ENCODE results near the gene TNFSF10.

The TNFSF10 gene

DNA sequence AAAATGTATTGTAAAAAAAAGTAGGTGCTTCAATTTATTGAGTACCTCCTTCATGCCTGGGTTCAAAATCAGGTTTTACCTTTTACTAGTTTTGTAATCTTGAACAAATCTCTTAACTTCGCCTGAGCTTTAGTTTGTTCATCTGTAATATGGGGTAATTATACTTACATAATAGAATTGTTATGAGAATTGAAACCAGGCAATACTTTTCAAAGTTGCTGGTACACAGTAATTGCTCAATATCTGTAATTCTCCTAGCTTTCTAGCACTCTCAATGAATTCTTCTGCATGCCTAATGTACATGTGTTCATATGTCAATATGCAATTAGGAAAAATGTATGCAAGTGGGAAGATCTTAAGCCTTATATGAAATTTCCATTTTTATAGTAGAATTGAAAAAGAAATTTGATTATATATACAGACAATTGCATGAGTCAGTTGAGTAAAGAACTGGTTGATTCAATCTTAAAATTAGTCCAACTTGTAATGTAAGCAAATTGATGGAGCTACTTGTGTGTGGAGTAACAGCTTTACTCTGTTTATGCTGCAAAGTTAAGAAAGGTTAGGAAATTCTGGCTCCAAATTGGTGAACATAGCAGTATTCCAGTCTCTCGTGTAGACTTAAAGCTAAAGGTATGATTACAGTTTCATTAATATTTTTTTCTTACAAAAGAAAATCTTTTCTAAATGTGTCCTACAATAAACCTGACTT, 4.1 kb downstream of the TNFSF10 start:
- no peak for DNase-seq (ENCODE audit: low read depth in 3 of 3, low spot score in 1 of 3)

DNA sequence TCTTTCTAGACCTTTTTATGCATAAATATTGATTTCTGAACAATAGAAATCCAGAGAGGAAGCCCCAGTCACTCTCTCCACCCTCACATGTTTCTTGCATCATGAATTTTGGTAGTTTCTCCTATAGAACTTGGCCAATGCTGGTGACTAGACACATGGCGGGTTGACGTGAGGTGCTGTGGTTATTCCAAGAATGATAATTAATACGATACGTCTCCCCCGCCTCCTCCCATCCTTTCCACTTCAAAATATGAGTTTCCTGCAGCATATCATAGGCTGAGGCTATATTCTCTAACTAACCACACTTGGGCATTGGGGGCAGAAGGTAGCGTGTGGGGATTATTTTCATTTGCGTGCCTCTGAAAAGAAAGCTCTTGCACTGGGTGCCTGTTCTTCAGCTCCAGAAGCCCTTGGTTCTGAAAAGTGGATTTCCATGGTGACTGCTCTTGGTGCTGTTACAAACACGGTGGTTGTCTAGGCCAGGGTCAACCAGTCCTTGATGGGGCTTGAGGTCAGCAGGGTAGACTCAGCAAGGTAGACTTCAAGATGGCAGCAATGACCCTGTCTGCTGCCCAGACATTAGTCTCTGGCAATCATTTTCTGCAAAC, 5.3 kb downstream of the TNFSF10 start:
- DNase-seq (ENCODE audit: low read depth in 3 of 3, low spot score in 1 of 3): no peak

DNA sequence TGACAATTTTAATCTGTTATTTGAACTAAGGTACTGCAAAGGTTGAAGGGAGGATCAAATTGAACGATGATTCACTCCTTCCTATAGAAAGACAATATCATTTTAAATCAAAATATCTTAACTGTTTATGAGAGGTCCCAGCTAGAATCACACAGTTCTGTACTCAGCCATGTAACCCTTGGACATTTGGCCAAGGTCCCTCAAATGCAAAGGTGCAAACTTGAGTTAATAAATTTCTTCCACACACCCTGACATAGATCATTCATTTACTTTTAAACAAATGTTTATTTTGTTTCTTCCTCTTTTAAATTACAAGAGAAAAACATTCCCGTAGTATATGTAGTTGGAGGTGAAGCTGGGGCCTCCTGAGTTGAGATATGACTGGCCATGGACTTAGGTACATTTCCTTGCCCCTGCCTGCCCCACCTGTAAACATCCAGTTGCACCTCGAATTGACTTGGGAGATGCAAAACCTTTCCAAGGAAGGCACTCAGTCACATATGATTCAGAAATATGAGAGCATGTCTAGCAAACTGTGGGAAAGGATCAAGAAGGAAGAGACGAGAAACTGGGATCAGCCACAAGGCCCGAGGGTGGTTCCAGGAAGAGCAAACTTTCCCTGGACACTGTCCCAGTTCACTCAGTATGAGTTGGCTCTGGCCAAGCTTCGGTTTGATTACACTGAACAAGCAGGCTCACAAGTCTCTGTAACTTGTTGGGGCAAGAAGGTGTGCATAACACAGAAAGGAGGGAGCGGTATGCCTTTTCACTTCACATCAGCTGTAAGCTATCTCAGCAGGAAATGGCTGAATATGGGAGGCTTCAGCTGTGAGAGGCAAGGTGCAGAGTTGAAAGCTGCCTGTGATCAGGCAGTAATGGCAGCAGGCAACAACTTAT, 6.7 kb downstream of the TNFSF10 start:
- DNase-seq (ENCODE audit: low read depth in 3 of 3, low spot score in 1 of 3): no peak

DNA sequence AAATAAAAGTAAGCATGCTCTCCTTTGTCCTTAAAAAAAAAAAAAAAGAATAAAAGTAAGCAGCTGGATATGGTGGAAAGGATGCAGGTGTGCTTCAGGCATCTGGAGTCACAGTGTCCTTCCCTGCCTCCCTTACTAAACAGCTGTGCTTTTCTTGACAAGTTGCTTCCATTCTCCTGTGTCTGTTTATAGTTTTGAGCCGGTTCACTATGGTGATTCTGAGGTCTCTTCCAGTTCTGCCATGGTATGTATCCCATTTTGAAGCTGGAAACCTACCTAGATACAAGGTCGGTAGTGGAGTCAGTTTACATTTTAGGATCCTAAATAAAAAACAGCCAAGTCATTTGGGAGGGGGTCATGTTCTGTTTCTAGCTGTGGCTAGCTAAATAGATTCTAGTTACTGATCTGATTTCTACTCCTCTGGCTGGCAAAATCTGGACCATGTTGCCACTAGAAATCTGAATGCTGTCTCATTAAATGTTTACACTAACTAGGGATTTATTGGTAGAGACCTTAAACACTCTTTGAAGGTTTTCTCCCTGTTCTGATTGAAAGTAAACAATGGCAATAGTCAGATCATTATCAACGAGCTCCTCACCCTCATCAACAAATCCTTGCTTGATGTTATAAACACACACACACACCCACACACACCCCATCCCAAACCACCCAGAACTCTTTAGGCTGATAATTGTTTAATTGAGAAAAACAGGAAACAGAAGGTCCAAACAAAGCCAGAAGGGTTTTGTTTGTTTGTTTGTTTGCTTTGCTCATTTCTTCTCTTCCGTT, 7.9 kb downstream of the TNFSF10 start:
- DNase-seq (ENCODE audit: low read depth in 3 of 3, low spot score in 1 of 3): no peak

DNA sequence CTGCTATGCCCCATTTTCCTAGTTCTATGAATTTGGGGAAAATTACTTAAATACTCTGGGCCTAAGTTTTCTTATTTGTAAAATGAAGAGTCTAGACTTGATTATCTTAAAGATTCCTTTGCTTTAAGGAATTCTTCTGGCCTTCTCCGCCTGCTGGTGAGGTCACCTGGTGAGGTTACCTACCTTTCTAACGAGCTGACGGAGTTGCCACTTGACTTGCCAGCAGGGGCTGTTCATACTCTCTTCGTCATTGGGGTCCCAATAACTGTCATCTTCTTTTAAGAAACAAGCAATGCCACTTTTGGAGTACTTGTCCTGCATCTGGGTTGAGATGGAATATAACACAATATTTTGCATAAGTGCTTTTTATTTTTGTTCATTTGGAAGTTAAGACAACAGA, 8.6 kb downstream of the TNFSF10 start:
- no peak for DNase-seq (ENCODE audit: low read depth in 3 of 3, low spot score in 1 of 3)

DNA sequence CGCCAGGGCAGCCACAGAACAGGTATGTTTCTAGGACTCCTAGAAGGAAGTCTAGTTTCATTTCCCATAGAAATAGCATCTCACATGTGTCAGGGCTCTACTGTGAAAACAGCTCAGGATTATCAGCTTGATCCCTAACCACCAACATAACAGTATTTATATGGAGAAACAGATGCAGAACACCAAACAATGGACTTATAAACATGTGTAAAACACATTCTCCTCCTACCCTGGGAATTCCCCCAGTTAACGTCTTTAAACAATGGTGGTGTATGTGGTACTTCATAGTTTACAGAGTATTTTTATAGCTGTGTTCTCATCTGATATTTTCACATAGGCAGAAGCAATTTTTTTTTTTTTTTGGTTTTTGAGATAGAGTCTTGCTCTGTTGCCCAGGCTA, 9.7 kb downstream of the TNFSF10 start:
- no peak for DNase-seq (ENCODE audit: low read depth in 3 of 3, low spot score in 1 of 3)

DNA sequence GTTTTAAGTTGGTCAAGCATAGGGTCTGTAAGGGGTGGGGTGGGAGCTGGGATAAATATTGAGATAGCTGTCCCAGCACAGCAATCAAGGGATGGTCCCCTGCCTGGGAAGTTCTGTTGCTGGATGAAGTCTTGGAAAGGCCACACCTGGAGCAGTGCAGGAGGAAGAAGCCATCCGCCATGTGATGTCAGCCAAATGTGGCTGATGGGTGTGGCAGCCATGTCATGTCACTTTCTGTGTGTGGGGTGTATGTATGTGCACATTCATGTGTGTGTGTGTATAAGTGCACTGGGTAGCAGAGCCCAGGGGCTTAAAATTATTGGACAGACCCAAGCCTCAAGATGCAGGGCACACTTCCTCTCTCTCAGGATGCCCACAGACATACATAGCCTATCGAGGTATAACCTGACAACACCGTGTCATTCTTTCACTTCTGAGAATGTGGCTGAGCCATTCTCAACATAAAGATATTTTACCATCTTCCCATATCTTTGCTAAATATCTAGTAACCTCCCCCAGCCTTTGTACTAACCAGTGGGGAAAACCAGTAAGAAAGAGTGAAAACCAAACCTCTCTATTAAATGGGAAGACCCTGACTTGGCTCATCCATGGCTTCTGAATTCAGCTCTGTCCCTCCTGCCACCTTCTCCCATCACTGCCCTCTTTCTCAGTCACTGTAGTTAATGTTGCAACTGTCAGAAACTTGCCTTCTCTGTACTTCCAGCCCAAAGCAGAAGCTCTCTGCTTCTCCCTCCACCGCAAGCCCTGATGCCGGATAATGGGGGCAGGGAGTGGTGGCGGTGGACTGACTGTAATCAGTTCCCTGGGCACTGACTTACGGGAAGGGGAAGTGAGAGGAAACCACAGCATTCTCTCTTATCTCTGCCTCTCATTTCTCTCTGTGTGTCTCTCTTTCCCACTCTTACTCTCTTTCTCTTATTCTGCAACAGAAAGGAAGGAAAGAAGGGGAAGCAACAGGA, 11.2 kb downstream of the TNFSF10 start:
- no peak for DNase-seq (ENCODE audit: low read depth in 3 of 3, low spot score in 1 of 3)

DNA sequence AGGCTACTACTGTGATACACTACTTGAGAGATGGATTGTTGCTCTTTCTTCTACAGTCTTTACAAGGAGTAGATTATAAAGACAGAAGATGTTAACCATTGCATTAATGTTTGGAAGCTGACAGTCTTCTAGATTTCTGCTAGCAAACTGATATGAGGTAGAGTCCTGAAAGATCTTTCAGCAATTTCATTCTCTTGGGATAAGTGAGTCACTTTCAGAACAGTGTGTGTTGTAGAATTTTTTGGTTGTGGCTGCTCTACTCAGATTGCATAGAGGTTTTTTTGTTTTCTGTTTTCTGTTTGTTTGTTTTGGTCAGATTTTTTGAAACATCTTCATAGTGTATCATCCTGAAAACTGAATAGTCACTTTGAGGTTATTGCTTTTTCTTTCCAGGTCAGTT, 17.1 kb downstream of the TNFSF10 start:
- no peak for DNase-seq (ENCODE audit: low read depth in 3 of 3, low spot score in 1 of 3)

DNA sequence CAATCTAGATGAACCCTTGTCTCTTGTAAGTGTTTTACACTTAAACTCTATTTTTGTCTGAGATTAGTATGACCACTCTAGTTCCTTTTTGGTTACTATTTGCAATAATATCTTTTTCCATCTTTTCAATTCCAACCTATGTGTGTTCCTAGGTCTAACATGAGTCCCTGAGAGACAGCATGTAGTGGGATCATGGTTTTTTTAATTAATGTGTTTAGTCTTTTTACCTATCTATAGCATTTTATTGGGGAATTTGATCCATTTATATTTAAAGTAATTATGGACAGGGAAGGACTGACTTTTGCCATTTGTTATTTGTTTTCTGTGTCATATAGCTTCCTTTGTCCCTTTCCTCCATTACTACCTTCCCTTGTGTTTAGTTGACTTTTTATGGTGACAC, 21.7 kb downstream of the TNFSF10 start:
- DNase-seq (ENCODE audit: low read depth in 3 of 3, low spot score in 1 of 3): no peak

DNA sequence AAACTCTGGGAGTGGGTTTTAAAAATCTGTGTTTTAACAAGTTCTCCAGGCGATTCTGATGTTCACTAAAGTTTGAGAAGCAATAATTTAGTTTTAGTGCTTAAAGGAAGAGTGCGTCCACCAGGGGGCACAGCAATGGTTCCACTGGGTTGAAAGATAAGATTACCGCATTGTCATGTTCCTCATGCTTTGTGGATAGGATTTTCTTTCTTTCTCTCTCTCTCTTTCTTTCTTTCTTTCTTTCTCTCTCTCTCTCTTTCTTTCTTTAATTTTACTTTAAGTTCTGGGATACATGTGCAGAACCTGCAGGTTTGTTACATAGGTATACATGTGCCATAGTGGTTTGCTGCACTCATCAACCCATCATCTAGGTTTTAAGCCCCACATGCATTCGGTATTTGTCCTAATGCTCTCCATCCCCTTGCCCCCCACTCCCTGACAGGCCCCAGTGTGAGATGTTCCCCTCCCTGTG, 33.0 kb downstream of the TNFSF10 start:
- peak; percentile 53 to 73 (median 62) for DNase-seq (ENCODE audit: low read depth in 3 of 3, low spot score in 1 of 3)

DNA sequence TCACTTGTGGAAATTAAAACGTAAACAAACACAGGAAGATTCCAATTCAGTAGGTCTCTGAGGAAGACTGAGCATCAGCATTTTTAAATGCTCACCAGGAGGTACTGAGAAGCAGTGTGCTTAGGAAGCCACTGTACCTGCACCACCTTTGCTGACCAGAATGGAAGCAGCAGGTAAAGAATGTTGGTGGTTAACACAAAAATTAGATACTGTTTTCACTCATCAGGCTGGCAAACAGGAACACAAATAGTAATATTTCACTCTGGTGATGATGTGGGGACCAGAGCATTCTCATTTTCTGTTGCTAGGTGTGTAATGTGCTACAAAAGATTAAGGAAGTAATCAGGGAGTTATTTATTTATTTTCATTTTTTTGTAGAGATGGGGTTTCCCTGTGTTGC, 45.1 kb downstream of the TNFSF10 start:
- DNase-seq (ENCODE audit: low read depth in 3 of 3, low spot score in 1 of 3): no peak

DNA sequence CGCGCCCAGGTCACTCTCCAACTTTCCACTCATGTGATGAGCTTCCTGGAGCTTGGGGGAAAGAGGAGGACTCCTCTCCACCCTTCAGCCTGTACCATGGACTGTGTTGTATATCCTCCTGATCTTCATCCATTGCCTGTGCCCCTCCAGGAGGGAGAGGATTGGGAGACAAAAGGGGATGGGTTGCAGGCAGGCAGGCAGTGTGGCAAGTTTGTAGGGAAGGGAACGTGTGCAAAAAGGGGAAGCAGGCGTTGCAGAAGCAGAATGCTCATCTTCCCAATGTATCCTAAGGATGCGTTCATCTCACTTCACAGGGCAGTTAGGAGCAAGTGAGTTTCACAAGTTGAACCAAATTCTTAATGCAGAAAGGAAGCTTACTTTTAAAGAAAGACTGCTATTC, 46.9 kb downstream of the TNFSF10 start:
- DNase-seq (ENCODE audit: low read depth in 3 of 3, low spot score in 1 of 3): no peak

DNA sequence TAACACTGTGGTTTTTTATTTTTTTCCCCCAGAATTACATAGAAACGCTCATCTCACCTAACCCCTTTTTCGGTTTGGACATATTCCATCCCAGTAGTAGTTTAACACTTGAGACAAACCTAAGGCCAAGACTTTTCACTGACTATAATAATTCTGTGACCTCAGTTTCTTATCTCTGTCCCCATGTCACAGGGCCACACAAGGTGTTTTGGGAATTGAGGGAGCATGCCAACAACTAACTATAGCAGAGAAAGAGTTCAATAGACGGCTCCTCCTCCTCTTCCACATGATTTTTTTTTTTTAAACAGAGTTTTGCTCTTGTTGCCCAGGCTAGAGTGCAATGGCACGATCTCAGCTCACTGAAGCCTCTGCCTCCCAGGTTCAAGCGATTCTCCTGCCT, 47.5 kb downstream of the TNFSF10 start:
- DNase-seq (ENCODE audit: low read depth in 3 of 3, low spot score in 1 of 3): no peak

DNA sequence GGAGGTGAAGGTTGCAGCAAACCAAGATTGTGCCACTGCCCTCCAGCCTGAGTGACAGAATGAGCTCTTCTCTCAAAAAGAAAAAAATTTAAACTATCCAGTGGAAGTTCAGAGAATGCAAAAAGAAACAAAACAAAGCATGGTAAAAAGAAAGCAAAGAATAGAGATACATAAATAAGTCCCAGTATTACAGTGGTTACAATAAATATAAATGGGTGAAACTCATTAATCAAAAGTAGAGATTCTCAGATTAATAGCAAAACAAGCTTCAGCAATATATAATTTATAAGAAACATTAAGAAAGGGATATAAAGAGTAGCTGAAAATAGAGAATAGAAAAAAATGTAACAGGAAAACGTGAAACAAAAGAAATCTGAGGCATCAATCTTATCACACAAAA, 51.3 kb downstream of the TNFSF10 start:
- no peak for DNase-seq (ENCODE audit: low read depth in 3 of 3, low spot score in 1 of 3)

DNA sequence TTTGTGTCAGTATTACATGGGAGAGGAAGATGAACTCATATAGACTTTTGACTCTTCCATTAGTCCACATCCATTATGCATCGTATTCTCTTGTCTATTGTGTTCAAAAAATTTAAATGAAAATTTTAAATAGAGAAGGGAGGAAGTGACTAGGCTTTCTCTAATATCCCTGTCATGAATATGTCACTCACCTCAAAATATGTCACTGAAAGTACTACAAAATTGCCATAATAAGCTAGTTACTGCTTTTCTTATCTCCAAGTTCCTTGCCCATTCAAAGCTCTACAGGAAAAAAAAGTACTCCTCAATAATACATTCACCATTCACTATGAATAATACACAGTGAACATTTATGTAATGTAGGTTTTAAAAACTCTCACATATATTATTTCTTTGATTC, 52.6 kb downstream of the TNFSF10 start:
- DNase-seq (ENCODE audit: low read depth in 3 of 3, low spot score in 1 of 3): no peak

DNA sequence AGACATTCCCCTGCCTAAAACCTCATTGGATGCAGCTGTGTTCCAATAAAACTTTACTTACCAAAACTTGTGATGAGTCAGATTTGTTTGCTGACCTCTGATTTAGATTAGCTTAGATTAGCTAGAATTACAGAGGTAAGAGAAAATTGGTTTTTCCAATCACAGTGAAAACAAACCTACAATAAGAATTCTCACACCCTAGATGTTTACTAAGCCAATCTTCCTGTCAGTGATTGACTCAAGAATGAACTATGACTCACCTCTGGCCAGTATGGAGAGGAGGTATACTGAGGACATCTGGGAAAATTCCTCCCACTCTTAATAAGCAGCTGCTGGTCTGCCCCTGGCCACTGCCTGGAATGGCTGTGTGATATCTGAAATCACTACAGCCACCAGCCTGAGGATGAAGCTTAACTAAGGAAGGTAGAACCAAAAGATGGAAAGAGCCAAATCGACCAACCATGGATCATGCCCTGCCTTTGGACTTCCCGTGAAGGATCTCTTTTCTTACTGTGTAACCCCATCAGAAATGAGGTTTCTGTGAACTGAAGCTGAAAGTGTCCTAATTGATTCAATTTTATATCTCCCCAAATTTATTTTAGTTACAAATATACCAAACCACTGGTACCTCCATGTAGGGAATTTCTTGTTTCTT, 55.9 kb downstream of the TNFSF10 start:
- DNase-seq (ENCODE audit: low read depth in 3 of 3, low spot score in 1 of 3): no peak

DNA sequence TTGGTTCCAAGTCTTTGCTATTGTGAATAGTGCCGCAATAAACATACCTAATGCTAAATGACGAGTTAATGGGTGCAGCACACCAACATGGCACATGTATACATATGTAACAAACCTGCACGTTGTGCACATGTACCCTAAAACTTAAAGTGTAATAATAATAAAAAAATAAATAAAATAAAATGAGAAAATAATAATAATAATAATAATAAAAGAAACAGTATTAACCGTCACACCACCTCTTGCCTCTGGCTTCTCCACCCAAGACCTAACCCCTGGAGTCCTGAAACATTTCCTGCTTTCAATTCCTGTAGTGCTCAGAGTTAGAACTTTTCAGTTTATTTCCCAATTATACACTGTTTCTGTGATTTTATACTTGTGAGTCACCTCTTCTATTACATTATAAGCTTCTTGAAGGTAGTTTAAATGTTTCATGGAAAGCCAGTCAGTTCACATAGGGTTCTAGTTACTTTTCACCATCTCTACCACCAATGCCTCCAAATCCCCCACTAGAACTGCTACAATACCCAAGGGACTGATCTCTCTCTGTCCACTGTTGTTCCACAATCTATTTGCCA, 56.6 kb downstream of the TNFSF10 start:
- DNase-seq (ENCODE audit: low read depth in 3 of 3, low spot score in 1 of 3): no peak

DNA sequence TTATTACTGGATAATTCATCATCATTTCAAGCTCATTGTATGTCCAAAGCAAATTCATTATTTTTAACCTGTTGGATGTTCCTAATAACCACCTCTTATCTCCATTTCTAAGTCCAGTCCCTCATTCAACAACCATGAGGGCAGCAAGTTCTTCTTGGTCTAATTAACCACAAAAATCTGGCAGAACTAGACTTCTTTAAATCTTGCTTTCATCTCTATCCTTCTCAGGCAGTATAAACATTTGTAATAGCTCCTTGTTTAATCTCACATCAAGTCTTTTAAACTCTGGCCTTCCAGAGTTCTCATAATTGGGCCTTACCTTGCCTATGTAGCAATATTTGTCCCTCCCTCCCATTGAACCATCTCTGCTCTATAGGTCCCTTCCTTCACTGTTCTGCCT, 57.9 kb downstream of the TNFSF10 start:
- DNase-seq (ENCODE audit: low read depth in 3 of 3, low spot score in 1 of 3): no peak

DNA sequence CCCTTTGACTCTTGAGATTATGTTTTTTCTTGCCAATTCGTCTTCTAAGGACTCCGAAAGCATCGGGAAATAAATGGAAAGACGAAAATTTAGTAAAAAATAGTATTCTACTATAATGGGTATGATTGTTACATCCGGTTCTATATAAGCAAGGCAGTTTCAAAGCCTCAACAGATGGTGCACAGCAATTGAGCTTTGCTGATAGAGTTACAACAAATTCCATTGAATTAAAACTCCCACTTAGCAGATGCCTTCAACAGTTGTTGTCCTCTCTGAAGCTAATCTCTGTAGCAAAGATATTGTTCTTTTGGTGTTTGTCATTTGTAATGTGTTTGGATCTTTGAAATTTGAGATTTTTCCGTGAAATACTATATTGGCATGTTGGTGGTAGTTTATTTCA, 58.9 kb downstream of the TNFSF10 start:
- DNase-seq (ENCODE audit: low read depth in 3 of 3, low spot score in 1 of 3): no peak

All from stimulated activated CD4-positive, alpha-beta T cell treated with anti-CD3 and anti-CD28 coated beads, TNF-alpha, amount 100 ng/mL, for 1 hour (primary cell).